IMR-90 (cell line): ENCODE data around the gene CEBPA. TPM values are rescaled to one million over a fixed set of nuclear protein-coding genes. Genes with fewer than 3 reads are reported as not detected.
"Not testable (repeated sequence)": the region's sequence is repeated elsewhere in the genome, so short reads cannot be mapped to it uniquely, and the experiment has no call there.

Source experiments
- ATAC-seq: fragments of 200-7000 bp; cut with Tn5 transposase; 2 replicates; pipeline ENCODE4 v1.9.1; 2020; ENCODE audit warnings: low read depth, mild to moderate bottlenecking, moderate library complexity
- BruUV-seq: library from RNA; stranded (reverse); fragments of 400-500 nt; replicated peaks from 2 replicates; lab custom pipeline; 2021; lab: Mats Ljungman, UMichigan
- CTCF ChIA-PET: fragments of 300-600 bp; formaldehyde crosslinking; extraction: SDS; loops from one replicate; lab custom pipeline; 2021; ENCODE audit warnings: antibody characterized with exemption; lab: Yijun Ruan, JAX
- POLR2A ChIA-PET: fragments of 300-600 bp; sonication (Branson Sonifier 250); formaldehyde crosslinking; loops from one replicate; lab custom pipeline; 2022; ENCODE audit warnings: antibody characterized with exemption; ENCODE audit not compliant: unreplicated experiment; lab: Charles Lee
- DNase-seq: peaks from one replicate; pipeline ENCODE4 v3.0.0; 2013
- H2AFZ ChIP-seq: replicated peaks from 2 replicates; pipeline ENCODE3; 2013; ENCODE audit warnings: low read length, mild to moderate bottlenecking; ENCODE audit not compliant: poor library complexity
- H2AK5ac ChIP-seq: 2 replicates; pipeline ENCODE4 v1.6.1; 2013; ENCODE audit warnings: low read depth, low read length, inconsistent platforms
- H2AK9ac ChIP-seq: replicated peaks from 2 replicates; pipeline ENCODE3; 2013; ENCODE audit warnings: mild to moderate bottlenecking, low read depth, low read length, moderate library complexity; ENCODE audit not compliant: poor library complexity
- H2BK120ac ChIP-seq: 2 replicates; pipeline ENCODE4 v1.6.1; 2013; ENCODE audit warnings: low read depth, low read length, inconsistent platforms
- H2BK15ac ChIP-seq: 3 replicates; pipeline ENCODE4 v1.6.1; 2013; ENCODE audit warnings: low read depth, low read length, inconsistent platforms
- H2BK20ac ChIP-seq: 2 replicates; pipeline ENCODE4 v1.6.1; 2013; ENCODE audit warnings: low read depth, mild to moderate bottlenecking, inconsistent platforms, low read length, moderate library complexity
- H2BK5ac ChIP-seq: 2 replicates; pipeline ENCODE4 v1.6.1; 2013; ENCODE audit warnings: mild to moderate bottlenecking, low read depth, low read length, inconsistent platforms; ENCODE audit not compliant: poor library complexity, severe bottlenecking
- H3K14ac ChIP-seq: replicated peaks from 2 replicates; pipeline ENCODE4 v1.6.1; 2013; ENCODE audit warnings: low read depth, low read length, inconsistent platforms
- H3K18ac ChIP-seq: 2 replicates; pipeline ENCODE4 v1.6.1; 2013; ENCODE audit warnings: low read depth, low read length, control low read depth
- H3K23ac ChIP-seq: 2 replicates; pipeline ENCODE4 v1.6.1; 2013; ENCODE audit warnings: low read depth, low read length, inconsistent platforms
- H3K27ac ChIP-seq: 2 replicates; pipeline ENCODE4 v1.5.1; 2013; ENCODE audit warnings: mild to moderate bottlenecking, control low read depth, low read length; ENCODE audit not compliant: insufficient read depth
- H3K27me3 ChIP-seq: 2 replicates; pipeline ENCODE4 v1.6.1; 2013; ENCODE audit warnings: low read length; ENCODE audit not compliant: control insufficient read depth, insufficient read depth
- H3K36me3 ChIP-seq: 2 replicates; pipeline ENCODE4 v1.6.1; 2013; ENCODE audit warnings: low read length, mixed read lengths; ENCODE audit not compliant: control insufficient read depth, insufficient read depth
- H3K4ac ChIP-seq: 2 replicates; pipeline ENCODE4 v1.6.1; 2013; ENCODE audit warnings: low read depth, low read length, inconsistent platforms
- H3K4me1 ChIP-seq: 2 replicates; pipeline ENCODE4 v1.6.1; 2013; ENCODE audit warnings: low read length, mixed read lengths; ENCODE audit not compliant: control insufficient read depth, insufficient read depth
- H3K4me2 ChIP-seq: 2 replicates; pipeline ENCODE4 v1.6.1; 2013; ENCODE audit warnings: low read depth, mild to moderate bottlenecking, control low read depth, low read length, moderate library complexity
- H3K4me3 ChIP-seq: 2 replicates; pipeline ENCODE4 v1.5.1; 2013; ENCODE audit warnings: low read depth, mild to moderate bottlenecking, control low read depth, low read length, moderate library complexity; ENCODE audit not compliant: insufficient read depth
- H3K56ac ChIP-seq: 2 replicates; pipeline ENCODE4 v1.6.1; 2013; ENCODE audit warnings: low read length, inconsistent platforms; ENCODE audit not compliant: insufficient read depth; ENCODE audit errors: extremely low read depth
- H3K79me1 ChIP-seq, 2 experiments: 2 replicates each; pipeline ENCODE4 v1.6.1; 2013; ENCODE audit warnings: low read length in 2 of 2, inconsistent platforms in 1 of 2, low read depth in 1 of 2
- H3K9ac ChIP-seq: 2 replicates; pipeline ENCODE4 v1.6.1; 2013; ENCODE audit warnings: low read depth, low read length, control low read depth
- H3K9me1 ChIP-seq: 2 replicates; pipeline ENCODE4 v1.6.1; 2013; ENCODE audit warnings: low read length, inconsistent platforms; ENCODE audit not compliant: insufficient read depth
- H3K9me3 ChIP-seq: 2 replicates; pipeline ENCODE4 v1.6.1; 2013; ENCODE audit warnings: low read length; ENCODE audit not compliant: control insufficient read depth, insufficient read depth
- H4K20me1 ChIP-seq: 2 replicates; pipeline ENCODE4 v1.6.1; 2013; ENCODE audit warnings: low read length, inconsistent platforms; ENCODE audit not compliant: insufficient read depth
- H4K5ac ChIP-seq: 2 replicates; pipeline ENCODE4 v1.6.1; 2013; ENCODE audit warnings: mild to moderate bottlenecking, low read depth, low read length, control low read depth
- H4K8ac ChIP-seq, 2 experiments: 2 replicates each; pipeline ENCODE4 v1.6.1; 2013; ENCODE audit warnings: low read depth in 2 of 2, low read length in 2 of 2, control low read depth in 1 of 2, inconsistent platforms in 1 of 2
- H4K91ac ChIP-seq: 2 replicates; pipeline ENCODE4 v1.6.1; 2013; ENCODE audit warnings: low read depth, low read length, inconsistent platforms; ENCODE audit not compliant: insufficient read depth
- WGBS, 2 experiments: methylation state at CpG; one replicate each; pipeline versions ENCODE4 v1.1.5 to v1.1.7; 2013; ENCODE audit warnings: missing lambda C conversion rate in 2 of 2; ENCODE audit not compliant: insufficient read length in 1 of 2; ENCODE audit errors: extremely low coverage in 2 of 2; 5-methylcytosine and 5-hydroxymethylcytosine counted together
- dilution Hi-C: fragments of 300-500 bp; cut with HindIII; formaldehyde crosslinking; loops from one replicate; pipeline ENCODE4 v1.14.3; 2018; ENCODE audit warnings: low sequenced_read_pairs; ENCODE audit not compliant: unreplicated experiment
- in situ Hi-C: fragments of 300-500 bp; cut with MboI; formaldehyde crosslinking; loops from 3 replicates; pipeline ENCODE4 v1.14.3; 2019; ENCODE audit warnings: low sequenced_read_pairs, inconsistent platforms, mixed read lengths
- intact Hi-C: fragments of 100-400 bp; cut with micrococcal nuclease; formaldehyde crosslinking; loops from 2 replicates; pipeline ENCODE4 v1.10.0; 2022
- polyA plus RNA-seq, 3 experiments: library from polyadenylated mRNA; depleted of rRNA; stranded (reverse); fragments of >200 nt; gene quantifications; 2 replicates each; pipeline ENCODE4 v1.2.3, GENCODE V29; 2012; ENCODE audit warnings: low replicate concordance in 1 of 3
- total RNA-seq: library from RNA; depleted of rRNA; stranded (reverse); fragments of >200 nt; gene quantifications from 2 replicates; pipeline ENCODE4 v1.2.3, GENCODE V29; 2012

CEBPA gene
- total and polyA plus RNA-seq, 2 of the 4 experiments (the other 2 are of a cell fraction) = under 0.01 to 0.09 TPM

GRCh38 chr19:33317991-33318390 lies 15.7 kb upstream of the CEBPA start:
- H3K4me1 ChIP-seq, H4K5ac ChIP-seq, H2BK15ac ChIP-seq, H3K9me3 ChIP-seq, H3K27me3 ChIP-seq, H3K23ac ChIP-seq, H3K27ac ChIP-seq, H3K9ac ChIP-seq, H3K36me3 ChIP-seq, H3K14ac ChIP-seq, in situ Hi-C loops, BruUV-seq, H2AK5ac ChIP-seq, H3K4ac ChIP-seq, H3K56ac ChIP-seq, CTCF ChIA-PET, H2BK120ac ChIP-seq, H2AK9ac ChIP-seq, dilution Hi-C loops, H4K91ac ChIP-seq, ATAC-seq, intact Hi-C loops, DNase-seq, H3K4me3 ChIP-seq, H4K8ac ChIP-seq, H2BK20ac ChIP-seq, H3K79me1 ChIP-seq, H2AFZ ChIP-seq, H3K4me2 ChIP-seq, H3K18ac ChIP-seq, POLR2A ChIA-PET, H2BK5ac ChIP-seq, H4K20me1 ChIP-seq, H3K9me1 ChIP-seq: not testable (repeated sequence)
- no CpG with 5 or more reads among the region's 4 CpGs for WGBS, 2 experiments
